HepG2 (cell line): Measurements from ENCODE around the gene DOCK4.

Experiments
- CBX1 ChIP-seq: IDR thresholded peaks from one replicate; pipeline ENCODE4 v1.6.1; 2016; ENCODE audit warnings: antibody characterized with exemption, low read depth
- JARID2 ChIP-seq: sonication (generic); formaldehyde crosslinking; IDR thresholded peaks from 2 replicates; pipeline ENCODE4 v1.8.1; 2023; ENCODE audit warnings: missing genetic modification reagents, inconsistent platforms; ENCODE audit not compliant: insufficient replicate concordance
- TF ChIP-seq, protein P1 (sequence below): sonication (generic); formaldehyde crosslinking; IDR thresholded peaks from 2 replicates; pipeline ENCODE4 v1.5.0; 2020; ENCODE audit warnings: mild to moderate bottlenecking, missing genetic modification reagents, moderate library complexity

DNA sequence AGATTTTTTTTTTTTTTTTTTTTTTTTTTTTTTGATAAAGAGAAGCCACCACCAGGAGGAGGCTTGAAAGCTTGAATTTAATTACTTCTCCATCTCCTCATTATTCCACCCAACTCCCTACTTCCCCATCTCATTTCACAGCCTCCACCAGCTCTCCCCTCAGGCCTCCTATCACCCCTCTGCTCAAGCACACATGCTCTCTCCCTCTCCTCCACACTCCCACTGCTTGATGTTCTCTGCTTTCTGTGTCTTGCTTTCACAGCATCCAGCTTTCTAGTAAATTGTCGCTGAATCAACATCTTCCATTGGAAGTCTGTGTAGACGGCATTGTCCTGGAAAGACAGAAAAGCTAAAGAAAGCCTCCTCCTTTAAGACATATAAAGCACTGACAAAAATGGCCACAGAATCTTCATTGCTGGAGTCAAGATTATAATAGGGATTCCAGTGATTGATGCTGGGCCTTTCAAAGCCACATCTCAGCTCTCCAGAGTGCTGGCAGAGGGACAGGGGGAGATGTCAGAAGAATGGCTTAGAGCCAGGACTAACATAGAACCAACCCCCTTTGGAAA is 58.3 kb downstream of the DOCK4 start:
- TF ChIP-seq, protein P1, sequence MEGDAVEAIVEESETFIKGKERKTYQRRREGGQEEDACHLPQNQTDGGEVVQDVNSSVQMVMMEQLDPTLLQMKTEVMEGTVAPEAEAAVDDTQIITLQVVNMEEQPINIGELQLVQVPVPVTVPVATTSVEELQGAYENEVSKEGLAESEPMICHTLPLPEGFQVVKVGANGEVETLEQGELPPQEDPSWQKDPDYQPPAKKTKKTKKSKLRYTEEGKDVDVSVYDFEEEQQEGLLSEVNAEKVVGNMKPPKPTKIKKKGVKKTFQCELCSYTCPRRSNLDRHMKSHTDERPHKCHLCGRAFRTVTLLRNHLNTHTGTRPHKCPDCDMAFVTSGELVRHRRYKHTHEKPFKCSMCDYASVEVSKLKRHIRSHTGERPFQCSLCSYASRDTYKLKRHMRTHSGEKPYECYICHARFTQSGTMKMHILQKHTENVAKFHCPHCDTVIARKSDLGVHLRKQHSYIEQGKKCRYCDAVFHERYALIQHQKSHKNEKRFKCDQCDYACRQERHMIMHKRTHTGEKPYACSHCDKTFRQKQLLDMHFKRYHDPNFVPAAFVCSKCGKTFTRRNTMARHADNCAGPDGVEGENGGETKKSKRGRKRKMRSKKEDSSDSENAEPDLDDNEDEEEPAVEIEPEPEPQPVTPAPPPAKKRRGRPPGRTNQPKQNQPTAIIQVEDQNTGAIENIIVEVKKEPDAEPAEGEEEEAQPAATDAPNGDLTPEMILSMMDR (CRISPR knock-in tag), result no peak
- TF ChIP-seq CBX1, result no peak
- TF ChIP-seq JARID2, result no peak
